Measurements from ENCODE around the gene PRDM16. TPM values are rescaled to one million over a fixed set of nuclear protein-coding genes. Genes with fewer than 3 reads are reported as not detected.

Gene PRDM16
- total and polyA plus RNA-seq, 2 of the 8 experiments (the other 6 are each of a cell fraction or from before 2014, with no cell fraction given): 0.39 to 0.43 TPM

DNA sequence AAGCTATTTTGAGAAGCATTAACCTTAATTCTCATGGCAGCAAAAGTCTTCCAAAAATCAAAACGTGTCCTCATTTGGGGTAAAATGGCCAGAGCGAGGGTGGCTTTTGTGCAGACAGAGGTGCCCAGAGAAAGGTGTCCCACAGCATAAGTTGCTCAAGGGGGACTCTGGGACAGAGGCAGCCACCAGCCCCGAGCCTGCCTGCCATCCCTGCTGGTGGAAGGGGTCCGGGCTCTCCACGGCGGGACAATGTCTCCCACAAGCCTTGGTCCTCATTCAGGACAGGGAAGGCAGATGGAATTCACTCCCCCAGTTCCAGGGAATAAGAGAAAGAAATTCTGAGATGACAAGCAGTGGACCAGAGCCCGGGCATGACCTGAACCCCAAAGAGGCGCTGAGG lies 372.9 kb downstream of the PRDM16 start:
- H3K36me3 ChIP-seq (ENCODE audit: control insufficient read depth in 2 of 4, insufficient read depth in 4 of 4, low read length in 3 of 4): no peaks in the 10 kb centered on the region
- TF ChIP-seq EP300 (IDR thresholded peaks at IDR 0.05; ENCODE audit: borderline replicate concordance in 1 of 2, low read depth in 2 of 2, low read length in 2 of 2) (no peak), PHF8 (conservative IDR thresholded peaks at IDR 0.05; ENCODE audit: low read depth, low read length) (no peak), GTF2F1 (IDR thresholded peaks at IDR 0.05; ENCODE audit: borderline replicate concordance, low read depth, low read length) (no peak), NRF1 (IDR thresholded peaks at IDR 0.05; ENCODE audit: low read depth, low read length) (no peak), SUZ12 (IDR thresholded peaks at IDR 0.05; ENCODE audit: low read length) (no peak), TAF7 (optimal IDR thresholded peaks at IDR 0.05; ENCODE audit: borderline replicate concordance, low read depth, low read length) (no peak), CTBP2 (IDR thresholded peaks at IDR 0.05; ENCODE audit: borderline replicate concordance, insufficient read depth, insufficient read length, low read length) (no peak), BRCA1 (IDR thresholded peaks at IDR 0.05; ENCODE audit: low read depth, low read length) (no peak), RAD21 (IDR thresholded peaks at IDR 0.05 in 1 of 2, conservative IDR thresholded peaks at IDR 0.05 in 1 of 2; ENCODE audit: low read depth in 2 of 2, low read length in 2 of 2) (no peak), HDAC6 (IDR thresholded peaks at IDR 0.05; ENCODE audit: low read depth, low read length) (no peak), GABPA (IDR thresholded peaks at IDR 0.05; ENCODE audit: borderline replicate concordance, insufficient read depth, low read length) (no peak), SIRT6 (IDR thresholded peaks at IDR 0.05; ENCODE audit: low read length) (no peak)
- peaks cover 0 to 3% (median 1%) of the 10 kb centered on the region in 4 experiments; a peak in 3 of 7 replicates for H3K4me1 ChIP-seq (replicated peaks in 1 of 4; ENCODE audit: control insufficient read depth in 3 of 4, insufficient read depth in 4 of 4, low read length in 3 of 4)
- H4K91ac ChIP-seq (replicated peaks; ENCODE audit: insufficient read length, low read length): no peak overlapping the region
- no peak overlapping the region for H2BK15ac ChIP-seq (ENCODE audit: low read length)
- H3K9ac ChIP-seq (replicated peaks in 1 of 4; ENCODE audit: extremely low read depth in 1 of 4, low read depth in 3 of 4, low read length in 3 of 4): no peak overlapping the region
- no peak overlapping the region for H3K14ac ChIP-seq (ENCODE audit: insufficient read length)
- H3K4ac ChIP-seq (replicated peaks; ENCODE audit: insufficient read length, low read depth, low read length): no peak overlapping the region
- no peak overlapping the region for H2BK12ac ChIP-seq (ENCODE audit: low read depth, low read length)
- no peak overlapping the region for H2AK5ac ChIP-seq (ENCODE audit: low read depth, low read length)
- H4K5ac ChIP-seq (ENCODE audit: insufficient read length, low read depth, low read length): no peak overlapping the region
- H3K4me3 ChIP-seq (ENCODE audit: extremely low read depth in 1 of 4, insufficient read depth in 2 of 4, low read depth in 3 of 4, low read length in 4 of 4): no peak overlapping the region
- no peak overlapping the region for H2BK20ac ChIP-seq (ENCODE audit: low read length)
- no peak overlapping the region for H2AFZ ChIP-seq (ENCODE audit: low read length)
- CTCF ChIA-PET (ENCODE audit: partially characterized antibody): interaction anchor here (1.0 to 6.5 kb wide), 5 partner anchors 11 to 175 kb away, joined by 3 to 35 read pairs (median 3); no protein-coding TSS in a partner anchor
- no peak overlapping the region for H2BK120ac ChIP-seq (replicated peaks; ENCODE audit: low read depth, low read length)
- WGBS, 2 experiments (ENCODE audit: extremely low coverage in 1 of 2, insufficient coverage in 1 of 2, insufficient read length in 1 of 2, insufficient replicate concordance in 2 of 2, low coverage in 1 of 2, low lambda C conversion rate in 2 of 2, missing lambda C conversion rate in 1 of 2): 94% methylated on average over 8 of the region's 8 CpGs; no CpG with 5 or more reads in 1 of the 2 experiments
- no peak overlapping the region for H3K18ac ChIP-seq (ENCODE audit: extremely low read depth, low read length)
- no peak overlapping the region for H3K56ac ChIP-seq (replicated peaks; ENCODE audit: insufficient read length, low read depth, low read length)
- no peaks in the 10 kb centered on the region for H3K79me1 ChIP-seq (ENCODE audit: low read depth, low read length)
- H2BK5ac ChIP-seq (ENCODE audit: low read depth, low read length): no peak overlapping the region
- POLR2A ChIA-PET (ENCODE audit: partially characterized antibody): interaction anchor here (0.9 kb wide), 1 partner anchor 39 kb away, joined by 3 read pairs; no protein-coding TSS in a partner anchor
- H3K23ac ChIP-seq (ENCODE audit: insufficient read length): no peak overlapping the region
- no peaks in the 10 kb centered on the region for H3K79me2 ChIP-seq (ENCODE audit: control insufficient read depth in 1 of 2, insufficient read depth in 2 of 2, low read length in 2 of 2)
- no peaks in the 10 kb centered on the region for H4K20me1 ChIP-seq (replicated peaks in 1 of 2; ENCODE audit: control insufficient read depth in 1 of 2, insufficient read depth in 2 of 2, low read length in 2 of 2)
- no peaks in the 10 kb centered on the region for H3K23me2 ChIP-seq (ENCODE audit: low read depth, low read length)
- H4K8ac ChIP-seq (ENCODE audit: extremely low read depth, insufficient read depth, low read length): peak overlapping the region; percentile 1; the same call in 1 of the 2 replicates
- FAIRE-seq (no peak), DNase-seq (ENCODE audit: low read depth in 1 of 2, low spot score in 2 of 2) (no peak)
- no peak overlapping the region for H3K4me2 ChIP-seq (ENCODE audit: insufficient read depth in 1 of 2, low read depth in 2 of 2, low read length in 2 of 2)
- H3K27me3 ChIP-seq (replicated peaks in 1 of 4; ENCODE audit: control insufficient read depth in 3 of 4, extremely low read depth in 1 of 4, insufficient read depth in 3 of 4, low read length in 3 of 4): peaks cover 0 to 2% (median under 1%) of the 10 kb centered on the region in 4 experiments; a peak in 1 of 7 replicates
- no peaks in the 10 kb centered on the region for H3K9me3 ChIP-seq (ENCODE audit: insufficient read depth in 2 of 2, low read depth in 1 of 2, low read length in 1 of 2)
- no peak overlapping the region for H3K27ac ChIP-seq (ENCODE audit: low read depth, low read length)

All from H1 (cell line).